ENCODE measurements around the gene HACD4.

DNA sequence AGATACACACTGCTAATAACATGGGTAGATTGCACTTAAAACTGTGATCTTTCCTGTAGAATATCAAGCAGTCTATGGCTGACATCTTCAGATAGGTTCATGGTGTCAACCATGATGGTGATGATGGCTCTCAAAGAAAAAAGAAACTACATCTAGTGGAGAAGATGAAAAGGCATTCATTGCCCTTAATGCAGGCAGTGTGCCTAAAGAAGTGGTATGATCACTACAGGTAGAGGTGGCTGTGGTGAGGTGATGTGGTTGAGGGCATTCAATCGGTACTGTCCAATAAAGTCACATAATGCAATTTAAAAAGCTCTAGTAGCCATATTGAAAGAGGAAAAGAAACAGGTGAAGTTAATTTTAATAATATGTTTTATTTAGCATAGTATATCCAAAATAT lies 49.4 kb upstream of the HACD4 start:
- TF ChIP-seq CREB1 (CRISPR knock-in tag; IDR thresholded peaks at IDR 0.05; ENCODE audit: low read depth) = no peak
- TF ChIP-seq, protein P1, sequence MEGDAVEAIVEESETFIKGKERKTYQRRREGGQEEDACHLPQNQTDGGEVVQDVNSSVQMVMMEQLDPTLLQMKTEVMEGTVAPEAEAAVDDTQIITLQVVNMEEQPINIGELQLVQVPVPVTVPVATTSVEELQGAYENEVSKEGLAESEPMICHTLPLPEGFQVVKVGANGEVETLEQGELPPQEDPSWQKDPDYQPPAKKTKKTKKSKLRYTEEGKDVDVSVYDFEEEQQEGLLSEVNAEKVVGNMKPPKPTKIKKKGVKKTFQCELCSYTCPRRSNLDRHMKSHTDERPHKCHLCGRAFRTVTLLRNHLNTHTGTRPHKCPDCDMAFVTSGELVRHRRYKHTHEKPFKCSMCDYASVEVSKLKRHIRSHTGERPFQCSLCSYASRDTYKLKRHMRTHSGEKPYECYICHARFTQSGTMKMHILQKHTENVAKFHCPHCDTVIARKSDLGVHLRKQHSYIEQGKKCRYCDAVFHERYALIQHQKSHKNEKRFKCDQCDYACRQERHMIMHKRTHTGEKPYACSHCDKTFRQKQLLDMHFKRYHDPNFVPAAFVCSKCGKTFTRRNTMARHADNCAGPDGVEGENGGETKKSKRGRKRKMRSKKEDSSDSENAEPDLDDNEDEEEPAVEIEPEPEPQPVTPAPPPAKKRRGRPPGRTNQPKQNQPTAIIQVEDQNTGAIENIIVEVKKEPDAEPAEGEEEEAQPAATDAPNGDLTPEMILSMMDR (conservative IDR thresholded peaks at IDR 0.05; ENCODE audit: low read depth in 2 of 2) = no peak
- no peak for TF ChIP-seq ZNF114 (CRISPR knock-in tag; IDR thresholded peaks at IDR 0.05)
- TF ChIP-seq, protein P2, sequence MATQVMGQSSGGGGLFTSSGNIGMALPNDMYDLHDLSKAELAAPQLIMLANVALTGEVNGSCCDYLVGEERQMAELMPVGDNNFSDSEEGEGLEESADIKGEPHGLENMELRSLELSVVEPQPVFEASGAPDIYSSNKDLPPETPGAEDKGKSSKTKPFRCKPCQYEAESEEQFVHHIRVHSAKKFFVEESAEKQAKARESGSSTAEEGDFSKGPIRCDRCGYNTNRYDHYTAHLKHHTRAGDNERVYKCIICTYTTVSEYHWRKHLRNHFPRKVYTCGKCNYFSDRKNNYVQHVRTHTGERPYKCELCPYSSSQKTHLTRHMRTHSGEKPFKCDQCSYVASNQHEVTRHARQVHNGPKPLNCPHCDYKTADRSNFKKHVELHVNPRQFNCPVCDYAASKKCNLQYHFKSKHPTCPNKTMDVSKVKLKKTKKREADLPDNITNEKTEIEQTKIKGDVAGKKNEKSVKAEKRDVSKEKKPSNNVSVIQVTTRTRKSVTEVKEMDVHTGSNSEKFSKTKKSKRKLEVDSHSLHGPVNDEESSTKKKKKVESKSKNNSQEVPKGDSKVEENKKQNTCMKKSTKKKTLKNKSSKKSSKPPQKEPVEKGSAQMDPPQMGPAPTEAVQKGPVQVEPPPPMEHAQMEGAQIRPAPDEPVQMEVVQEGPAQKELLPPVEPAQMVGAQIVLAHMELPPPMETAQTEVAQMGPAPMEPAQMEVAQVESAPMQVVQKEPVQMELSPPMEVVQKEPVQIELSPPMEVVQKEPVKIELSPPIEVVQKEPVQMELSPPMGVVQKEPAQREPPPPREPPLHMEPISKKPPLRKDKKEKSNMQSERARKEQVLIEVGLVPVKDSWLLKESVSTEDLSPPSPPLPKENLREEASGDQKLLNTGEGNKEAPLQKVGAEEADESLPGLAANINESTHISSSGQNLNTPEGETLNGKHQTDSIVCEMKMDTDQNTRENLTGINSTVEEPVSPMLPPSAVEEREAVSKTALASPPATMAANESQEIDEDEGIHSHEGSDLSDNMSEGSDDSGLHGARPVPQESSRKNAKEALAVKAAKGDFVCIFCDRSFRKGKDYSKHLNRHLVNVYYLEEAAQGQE (IDR thresholded peaks at IDR 0.05; ENCODE audit: unreplicated experiment) = no peak
- no peak for TF ChIP-seq EZH2 (IDR thresholded peaks at IDR 0.05; ENCODE audit: low read depth, unreplicated experiment)
- no peak for TF ChIP-seq POLR2AphosphoS5 (IDR thresholded peaks at IDR 0.05; ENCODE audit: low read depth)
- TF ChIP-seq, protein P3, sequence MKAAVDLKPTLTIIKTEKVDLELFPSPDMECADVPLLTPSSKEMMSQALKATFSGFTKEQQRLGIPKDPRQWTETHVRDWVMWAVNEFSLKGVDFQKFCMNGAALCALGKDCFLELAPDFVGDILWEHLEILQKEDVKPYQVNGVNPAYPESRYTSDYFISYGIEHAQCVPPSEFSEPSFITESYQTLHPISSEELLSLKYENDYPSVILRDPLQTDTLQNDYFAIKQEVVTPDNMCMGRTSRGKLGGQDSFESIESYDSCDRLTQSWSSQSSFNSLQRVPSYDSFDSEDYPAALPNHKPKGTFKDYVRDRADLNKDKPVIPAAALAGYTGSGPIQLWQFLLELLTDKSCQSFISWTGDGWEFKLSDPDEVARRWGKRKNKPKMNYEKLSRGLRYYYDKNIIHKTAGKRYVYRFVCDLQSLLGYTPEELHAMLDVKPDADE (IDR thresholded peaks at IDR 0.05) = no peak
- TF ChIP-seq JUNB (IDR thresholded peaks at IDR 0.05; ENCODE audit: unreplicated experiment) = no peak

Measured in GM23338 (cell line).